Naive thymus-derived CD4-positive, alpha-beta T cell (primary cell): ENCODE results near the gene SCN8A. TPM values are rescaled to one million over a fixed set of nuclear protein-coding genes. Genes with fewer than 3 reads are reported as not detected.

Source experiments
- ATAC-seq: fragments of 150-1000 bp; cut with Tn5 transposase; 2 replicates; pipeline ENCODE4 v1.10.0; 2021; ENCODE audit warnings: mild to moderate bottlenecking, moderate library complexity
- CTCF ChIA-PET: fragments of 350-600 bp; sonication (Branson Sonifier 250); formaldehyde crosslinking; loops from one replicate; lab custom pipeline; 2021; ENCODE audit warnings: antibody characterized with exemption; lab: Charles Lee
- POLR2A ChIA-PET: fragments of 350-600 bp; sonication (Branson Sonifier 250); formaldehyde crosslinking; loops from one replicate; lab custom pipeline; 2021; ENCODE audit warnings: antibody characterized with exemption, inconsistent platforms; lab: Charles Lee
- DNase-seq, 9 donors: peaks; one replicate each; pipeline versions ENCODE4 v3.0.0 to v3.0.0-alpha.2; 2020 to 2022; ENCODE audit warnings: mixed read lengths in 1 of 9
- H3K27ac ChIP-seq: one replicate; pipeline ENCODE4 v1.7.0; 2013; ENCODE audit warnings: mild to moderate bottlenecking, low read depth, low read length, moderate library complexity
- H3K27me3 ChIP-seq, 2 donors: one replicate each; pipeline ENCODE4 v1.7.0; 2013; ENCODE audit warnings: low read length in 2 of 2, mild to moderate bottlenecking in 2 of 2, moderate library complexity in 2 of 2; ENCODE audit not compliant: control insufficient read depth in 2 of 2, insufficient read depth in 2 of 2
- H3K36me3 ChIP-seq, 3 experiments: 1 replicate in 2 of 3; 2 replicates in 1 of 3; pipeline ENCODE4 v1.7.0; 2013; ENCODE audit warnings: low read length in 3 of 3, mild to moderate bottlenecking in 3 of 3, moderate library complexity in 1 of 3; ENCODE audit not compliant: insufficient read depth in 3 of 3, control insufficient read depth in 2 of 3
- H3K4me1 ChIP-seq, 2 donors: one replicate each; pipeline ENCODE4 v1.7.0; 2013; ENCODE audit warnings: low read length in 2 of 2, mild to moderate bottlenecking in 2 of 2, moderate library complexity in 1 of 2; ENCODE audit not compliant: control insufficient read depth in 2 of 2, insufficient read depth in 2 of 2
- H3K4me3 ChIP-seq: 2 replicates; pipeline ENCODE4 v1.7.0; 2013; ENCODE audit warnings: mild to moderate bottlenecking, low read length
- H3K9me3 ChIP-seq, 3 experiments: 1 replicate in 2 of 3; 2 replicates in 1 of 3; pipeline ENCODE4 v1.7.0; 2013; ENCODE audit warnings: low read length in 3 of 3; ENCODE audit not compliant: control insufficient read depth in 2 of 3
- H3K27ac Mint-ChIP-seq, 9 donors: one replicate each; pipeline ENCODE4 v1.8.0; 2020 to 2022; ENCODE audit warnings: mixed read lengths in 9 of 9, mild to moderate bottlenecking in 8 of 9, moderate library complexity in 5 of 9, inconsistent platforms in 2 of 9
- H3K27me3 Mint-ChIP-seq, 5 donors: one replicate each; pipeline ENCODE4 v1.8.0; 2021 to 2022; ENCODE audit warnings: mixed read lengths in 5 of 5, mild to moderate bottlenecking in 1 of 5
- H3K36me3 Mint-ChIP-seq, 5 donors: one replicate each; pipeline ENCODE4 v1.8.0; 2020 to 2022; ENCODE audit warnings: mixed read lengths in 5 of 5, mild to moderate bottlenecking in 3 of 5, inconsistent platforms in 1 of 5
- H3K4me1 Mint-ChIP-seq, 7 donors: one replicate each; pipeline ENCODE4 v1.8.0; 2020 to 2022; ENCODE audit warnings: mixed read lengths in 7 of 7, mild to moderate bottlenecking in 3 of 7, inconsistent platforms in 1 of 7
- H3K4me3 Mint-ChIP-seq, 10 donors: one replicate each; pipeline ENCODE4 v1.8.0; 2020 to 2022; ENCODE audit warnings: mild to moderate bottlenecking in 10 of 10, mixed read lengths in 10 of 10, moderate library complexity in 6 of 10, inconsistent platforms in 2 of 10
- H3K9me3 Mint-ChIP-seq, 11 donors: one replicate each; pipeline ENCODE4 v1.8.0; 2020 to 2022; ENCODE audit warnings: mixed read lengths in 11 of 11, mild to moderate bottlenecking in 4 of 11, inconsistent platforms in 1 of 11, moderate library complexity in 1 of 11
- intact Hi-C, 2 donors: fragments of 100-400 bp; cut with micrococcal nuclease; formaldehyde crosslinking; loops; one replicate each; pipeline ENCODE4 v1.15.1; 2023
- polyA plus RNA-seq, 2 donors: library from polyadenylated mRNA; unstranded; fragments of 300-500 nt; fragmentation: Illumina TruSeq; gene quantifications; one replicate each; pipeline ENCODE4 v1.2.3, GENCODE V29; 2021
- total RNA-seq, 6 experiments: library from RNA in 5 of 6; stranded (reverse) in 5 of 6; gene quantifications; 1 replicate in 5 of 6; 2 replicates in 1 of 6; pipeline ENCODE4 v1.2.3 and lab custom pipeline; 2021 to 2026

The SCN8A gene
- total and polyA plus RNA-seq, 7 experiments from 2014 or later = 0.01 to 1.1 (median 0.33) TPM

- H3K36me3 ChIP-seq = no peaks in the 10 kb centered on the region
- H3K4me3 ChIP-seq = no peak overlapping the region
- no peak for ATAC-seq
- no peaks in the 10 kb centered on the region for H3K4me1 ChIP-seq
- CTCF ChIA-PET = no interaction called here
- no peaks in the 10 kb centered on the region for H3K9me3 ChIP-seq
- Mint-ChIP-seq H3K27me3 (peaks cover 0 to 5% (median 0%) of the 10 kb centered on the region in 5 donors), H3K36me3 (peaks cover 0 to 8% (median 0%) of the 10 kb centered on the region in 5 donors), H3K27ac (no peak overlapping the region), H3K4me3 (no peak overlapping the region), H3K4me1 (no peaks in the 10 kb centered on the region), H3K9me3 (peaks cover 0 to 2% (median 0%) of the 10 kb centered on the region in 11 donors)
- POLR2A ChIA-PET = no interaction called here
- H3K27me3 ChIP-seq = no peaks in the 10 kb centered on the region
- DNase-seq = no peak
- intact Hi-C loops = no loop called here
- no peak overlapping the region for H3K27ac ChIP-seq
Observed at GRCh38 chr12:51705450-51705849, 114.4 kb downstream of the SCN8A start.

GRCh38 chr12:51706206-51706605 lies 115.2 kb downstream of the SCN8A start:
- peaks cover 0 to 2% (median 0%) of the 10 kb centered on the region in 11 donors for H3K9me3 Mint-ChIP-seq
- H3K27me3 Mint-ChIP-seq = peaks cover 0 to 5% (median 3%) of the 10 kb centered on the region in 5 donors
- Histone ChIP-seq H3K4me1 (no peaks in the 10 kb centered on the region), H3K4me3 (no peak overlapping the region), H3K27ac (no peak overlapping the region), H3K36me3 (no peaks in the 10 kb centered on the region), H3K27me3 (no peaks in the 10 kb centered on the region), H3K9me3 (no peaks in the 10 kb centered on the region)
- DNase-seq = no peak
- no peak overlapping the region for H3K27ac Mint-ChIP-seq
- ATAC-seq = no peak
- no peaks in the 10 kb centered on the region for H3K4me1 Mint-ChIP-seq
- H3K36me3 Mint-ChIP-seq = peaks cover 0 to 5% (median 0%) of the 10 kb centered on the region in 5 donors
- ChIA-PET CTCF (no interaction called here), POLR2A (no interaction called here)
- intact Hi-C loops = no loop called here
- H3K4me3 Mint-ChIP-seq = no peak overlapping the region

- H3K27ac ChIP-seq = no peak overlapping the region
- no peaks in the 10 kb centered on the region for H3K9me3 ChIP-seq
- no peaks in the 10 kb centered on the region for H3K4me1 Mint-ChIP-seq
- CTCF ChIA-PET = no interaction called here
- H3K27ac Mint-ChIP-seq = no peak overlapping the region
- intact Hi-C loops = no loop called here
- H3K36me3 Mint-ChIP-seq = peaks cover 0 to 7% (median 0%) of the 10 kb centered on the region in 5 donors
- no peaks in the 10 kb centered on the region for H3K27me3 ChIP-seq
- peaks cover 8 to 36% (median 19%) of the 10 kb centered on the region in 5 donors for H3K27me3 Mint-ChIP-seq
- no peak overlapping the region for H3K4me3 Mint-ChIP-seq
- no peak overlapping the region for H3K4me3 ChIP-seq
- H3K4me1 ChIP-seq = no peaks in the 10 kb centered on the region
- H3K36me3 ChIP-seq = no peaks in the 10 kb centered on the region
- ATAC-seq (no peak), DNase-seq (no peak)
- peaks cover 0 to 3% (median 0%) of the 10 kb centered on the region in 11 donors for H3K9me3 Mint-ChIP-seq
- POLR2A ChIA-PET = interaction anchor here (0.6 kb wide), 1 partner anchor 464 kb away, joined by 3 read pairs; no protein-coding TSS in a partner anchor
Observed at GRCh38 chr12:51714666-51715065, 123.6 kb downstream of the SCN8A start.

DNA sequence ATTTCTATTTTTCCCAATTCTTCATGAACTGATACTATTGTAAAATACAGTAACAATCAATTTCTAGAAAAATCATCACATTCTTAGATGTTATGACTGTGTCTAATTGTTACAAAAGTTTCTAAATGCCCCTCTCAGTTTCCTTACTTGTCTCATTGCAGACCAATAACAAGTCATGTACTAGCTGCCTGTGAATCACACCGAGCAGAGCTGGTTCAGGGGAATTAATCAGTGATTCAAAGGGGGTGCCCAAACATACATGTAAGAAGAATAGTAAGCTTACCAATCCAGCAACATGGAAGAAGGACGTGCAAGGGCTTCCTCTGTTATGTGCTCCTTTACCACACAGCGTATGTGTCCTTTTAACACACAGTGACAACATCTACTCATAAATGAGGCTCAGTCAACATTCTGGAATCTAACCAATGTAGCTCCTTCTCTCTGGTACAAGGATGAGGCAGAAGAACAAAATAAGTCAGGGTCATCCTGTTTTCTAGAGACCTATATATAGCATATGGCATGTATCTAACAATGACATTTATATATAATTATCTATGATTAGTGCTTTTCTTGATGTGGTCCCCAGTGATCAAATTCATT lies 126.4 kb downstream of the SCN8A start:
- peaks cover 0 to 3% (median 0%) of the 10 kb centered on the region in 11 donors for H3K9me3 Mint-ChIP-seq
- no peak for ATAC-seq
- H3K9me3 ChIP-seq = no peaks in the 10 kb centered on the region
- H3K27ac ChIP-seq = no peak overlapping the region
- CTCF ChIA-PET = no interaction called here
- H3K27me3 ChIP-seq = peaks cover 0 to 3% of the 10 kb centered on the region in 2 donors
- H3K27me3 Mint-ChIP-seq = peaks cover 12 to 47% (median 24%) of the 10 kb centered on the region in 5 donors
- H3K4me1 Mint-ChIP-seq = peaks cover 0 to 14% (median 10%) of the 10 kb centered on the region in 7 donors
- intact Hi-C loops = no loop called here
- H3K4me3 ChIP-seq = no peak overlapping the region
- no peak overlapping the region for H3K27ac Mint-ChIP-seq
- POLR2A ChIA-PET = no interaction called here
- H3K4me1 ChIP-seq = no peaks in the 10 kb centered on the region
- H3K4me3 Mint-ChIP-seq = no peak overlapping the region
- H3K36me3 ChIP-seq = no peaks in the 10 kb centered on the region
- DNase-seq = no peak
- peaks cover 0 to 7% (median 0%) of the 10 kb centered on the region in 5 donors for H3K36me3 Mint-ChIP-seq

DNA sequence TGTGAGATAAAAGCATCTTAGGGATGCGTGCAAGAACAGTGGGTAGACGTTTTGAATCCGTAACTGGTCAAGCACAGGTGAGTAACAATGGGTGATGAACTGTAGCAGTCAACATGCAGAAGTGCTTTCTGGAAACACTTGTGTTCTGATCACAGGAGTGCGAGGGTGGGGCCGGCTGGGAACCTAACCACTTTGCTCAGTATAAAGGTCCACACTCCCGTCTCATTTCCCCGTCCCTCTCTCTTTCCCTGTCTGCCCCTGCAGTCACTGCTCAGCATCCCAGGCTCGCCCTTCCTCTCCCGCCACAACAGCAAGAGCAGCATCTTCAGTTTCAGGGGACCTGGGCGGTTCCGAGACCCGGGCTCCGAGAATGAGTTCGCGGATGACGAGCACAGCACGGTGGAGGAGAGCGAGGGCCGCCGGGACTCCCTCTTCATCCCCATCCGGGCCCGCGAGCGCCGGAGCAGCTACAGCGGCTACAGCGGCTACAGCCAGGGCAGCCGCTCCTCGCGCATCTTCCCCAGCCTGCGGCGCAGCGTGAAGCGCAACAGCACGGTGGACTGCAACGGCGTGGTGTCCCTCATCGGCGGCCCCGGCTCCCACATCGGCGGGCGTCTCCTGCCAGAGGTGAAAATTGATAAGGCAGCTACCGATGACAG lies 130.4 kb downstream of the SCN8A start:
- peak; percentile 82 for ATAC-seq
- H3K36me3 ChIP-seq = no peaks in the 10 kb centered on the region
- H3K27ac Mint-ChIP-seq = no peak overlapping the region
- H3K27me3 ChIP-seq = peaks cover 0 to 3% of the 10 kb centered on the region in 2 donors
- DNase-seq = peak; percentile 6 to 45 (median 37)
- no peaks in the 10 kb centered on the region for H3K9me3 ChIP-seq
- ChIA-PET POLR2A (no interaction called here), CTCF (no interaction called here)
- peaks cover 15 to 44% (median 33%) of the 10 kb centered on the region in 5 donors for H3K27me3 Mint-ChIP-seq
- intact Hi-C loops = no loop called here
- no peak overlapping the region for H3K4me3 ChIP-seq
- H3K4me1 ChIP-seq = no peaks in the 10 kb centered on the region
- H3K9me3 Mint-ChIP-seq = no peaks in the 10 kb centered on the region
- H3K4me3 Mint-ChIP-seq = peak overlapping the region; percentile 16 to 76 (median 66)
- H3K27ac ChIP-seq = no peak overlapping the region
- peaks cover 0 to 16% (median 10%) of the 10 kb centered on the region in 7 donors for H3K4me1 Mint-ChIP-seq
- H3K36me3 Mint-ChIP-seq = no peaks in the 10 kb centered on the region

DNA sequence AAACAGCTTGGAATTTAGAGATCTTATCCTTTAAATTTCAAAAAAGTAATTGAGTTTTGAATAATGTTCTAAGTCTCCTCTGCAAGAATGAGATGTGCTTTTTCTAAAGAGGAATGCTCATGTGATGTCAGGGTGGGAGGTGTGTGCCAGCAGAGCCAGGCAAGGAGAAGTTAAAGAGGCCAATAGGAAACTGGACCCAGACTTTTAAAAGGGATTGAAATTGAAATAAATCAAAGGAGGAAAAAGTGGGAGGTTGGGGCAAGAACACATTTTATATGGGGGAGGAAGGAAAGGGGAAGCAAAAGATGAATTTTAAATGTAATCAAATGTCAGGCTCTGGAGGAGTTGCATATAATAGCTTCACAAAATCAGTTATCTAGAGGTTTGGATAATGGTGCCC lies 131.4 kb downstream of the SCN8A start:
- Mint-ChIP-seq H3K27ac (no peak overlapping the region), H3K36me3 (no peaks in the 10 kb centered on the region), H3K27me3 (peaks cover 12 to 52% (median 22%) of the 10 kb centered on the region in 5 donors), H3K4me3 (peak overlapping the region in 3 of 10 donors; percentile 52 to 70 (median 67)), H3K4me1 (peaks cover 0 to 16% (median 10%) of the 10 kb centered on the region in 7 donors), H3K9me3 (no peaks in the 10 kb centered on the region)
- POLR2A ChIA-PET = no interaction called here
- no peak overlapping the region for H3K4me3 ChIP-seq
- CTCF ChIA-PET = no interaction called here
- no peaks in the 10 kb centered on the region for H3K36me3 ChIP-seq
- H3K9me3 ChIP-seq = no peaks in the 10 kb centered on the region
- no peak overlapping the region for H3K27ac ChIP-seq
- H3K4me1 ChIP-seq = no peaks in the 10 kb centered on the region
- DNase-seq (no peak), ATAC-seq (no peak)
- peaks cover 0 to 3% of the 10 kb centered on the region in 2 donors for H3K27me3 ChIP-seq
- intact Hi-C loops = no loop called here
